ENCODE results near the gene TRAPPC11. TPM values are rescaled to one million over a fixed set of nuclear protein-coding genes. Genes with fewer than 3 reads are reported as not detected.
"Not testable (repeated sequence)": the region's sequence is repeated elsewhere in the genome, so short reads cannot be mapped to it uniquely, and the experiment has no call there.

TRAPPC11 gene
- total RNA-seq, 1 donor from 2014 or later = 63.6 TPM

GRCh38 chr4:183721207-183722081 lies 62.4 kb downstream of the TRAPPC11 start:
- peak; percentile 51 for DNase-seq (ENCODE audit: low read depth)

- DNase-seq (ENCODE audit: low read depth) = peak; percentile 32
Measured at GRCh38 chr4:183722731-183723560, 63.9 kb downstream of the TRAPPC11 start.

- DNase-seq (ENCODE audit: low read depth) = no peak
Measured at GRCh38 chr4:183723561-183724228, 64.6 kb downstream of the TRAPPC11 start.

GRCh38 chr4:183725585-183725984 lies 66.5 kb downstream of the TRAPPC11 start:
- DNase-seq (ENCODE audit: low read depth) = not testable (repeated sequence)

GRCh38 chr4:183727482-183727881 lies 68.4 kb downstream of the TRAPPC11 start:
- no peak for DNase-seq (ENCODE audit: low read depth)

- no peak for DNase-seq (ENCODE audit: low read depth)
Measured at GRCh38 chr4:183728223-183729068, 69.4 kb downstream of the TRAPPC11 start.

GRCh38 chr4:183729069-183729406 lies 69.9 kb downstream of the TRAPPC11 start:
- DNase-seq (ENCODE audit: low read depth) = no peak

- DNase-seq (ENCODE audit: low read depth) = peak; percentile 78
Measured at GRCh38 chr4:183729430-183730328, 70.6 kb downstream of the TRAPPC11 start.

- DNase-seq (ENCODE audit: low read depth) = no peak
Measured at GRCh38 chr4:183732296-183732695, 73.2 kb downstream of the TRAPPC11 start.

GRCh38 chr4:183733181-183733580 lies 74.1 kb downstream of the TRAPPC11 start:
- DNase-seq (ENCODE audit: low read depth) = no peak

GRCh38 chr4:183738081-183738673 lies 79.1 kb downstream of the TRAPPC11 start:
- peak; percentile 81 for DNase-seq (ENCODE audit: low read depth)

- DNase-seq (ENCODE audit: low read depth) = no peak
Measured at GRCh38 chr4:183738961-183739360, 79.9 kb downstream of the TRAPPC11 start.

- DNase-seq (ENCODE audit: low read depth) = peak; percentile 98
Measured at GRCh38 chr4:183746305-183747229, 87.5 kb downstream of the TRAPPC11 start.

GRCh38 chr4:183747380-183747779 lies 88.3 kb downstream of the TRAPPC11 start:
- DNase-seq (ENCODE audit: low read depth) = peak; percentile 8

- peak; percentile 87 for DNase-seq (ENCODE audit: low read depth)
Measured at GRCh38 chr4:183747931-183748670, 89.0 kb downstream of the TRAPPC11 start.

GRCh38 chr4:183751106-183751505 lies 92.0 kb downstream of the TRAPPC11 start:
- DNase-seq (ENCODE audit: low read depth) = no peak

GRCh38 chr4:183755596-183755995 lies 96.5 kb downstream of the TRAPPC11 start:
- peak; percentile 43 for DNase-seq (ENCODE audit: low read depth)

GRCh38 chr4:183757060-183757459 lies 98.0 kb downstream of the TRAPPC11 start:
- peak; percentile 75 for DNase-seq (ENCODE audit: low read depth)

Measured in renal cortical epithelial cell (primary cell).